T-cell (primary cell): ENCODE measurements around the gene SLC9A1. TPM values are rescaled to one million over a fixed set of nuclear protein-coding genes. Genes with fewer than 3 reads are reported as not detected.

Source experiments
- ATAC-seq, 4 experiments: fragments of 200-7000 bp in 3 of 4; fragments of 150-1000 bp in 1 of 4; cut with Tn5 transposase; replicated peaks in 1 of 4; 1 replicate in 3 of 4; 2 replicates in 1 of 4; pipeline ENCODE4 v1.10.0; 2021; ENCODE audit warnings: moderate library complexity in 3 of 4, mild to moderate bottlenecking in 2 of 4, moderate number of reproducible peaks in 1 of 4
- CTCF ChIA-PET, 2 donors: fragments of 300-600 bp; sonication (Branson Sonifier 250); formaldehyde crosslinking; loops; one replicate each; lab custom pipeline; 2022; ENCODE audit warnings: antibody characterized with exemption in 2 of 2; lab: Charles Lee
- POLR2A ChIA-PET, 2 donors: fragments of 300-600 bp; sonication (Branson Sonifier 250); formaldehyde crosslinking; loops; one replicate each; lab custom pipeline; 2022; ENCODE audit warnings: antibody characterized with exemption in 2 of 2; lab: Charles Lee
- DNase-seq, 35 experiments: peaks; one replicate each; pipeline versions ENCODE4 v3.0.0 to v3.0.0-alpha.2; 2013 to 2023
- H3K27ac ChIP-seq: one replicate; pipeline ENCODE4 v1.5.1; 2013; ENCODE audit warnings: low read length
- H3K27me3 ChIP-seq, 2 experiments: replicated peaks in 1 of 2; 1 replicate in 1 of 2; 2 replicates in 1 of 2; pipeline versions ENCODE4 v1.6.1 to v1.7.0; 2013; ENCODE audit warnings: low read length in 1 of 2, mixed read lengths in 1 of 2; ENCODE audit not compliant: control insufficient read depth in 2 of 2, insufficient read depth in 2 of 2; ENCODE audit errors: extremely low read depth in 1 of 2
- H3K36me3 ChIP-seq, 2 donors: 1 replicate in 1 of 2; 2 replicates in 1 of 2; pipeline versions ENCODE4 v1.6.1 to v1.7.0; 2013; ENCODE audit warnings: low read length in 1 of 2; ENCODE audit not compliant: control insufficient read depth in 2 of 2, insufficient read depth in 1 of 2; ENCODE audit errors: extremely low read depth in 1 of 2
- H3K4me1 ChIP-seq, 2 experiments: 1 replicate in 1 of 2; 2 replicates in 1 of 2; pipeline versions ENCODE4 v1.6.1 to v1.7.0; 2013; ENCODE audit warnings: low read length in 2 of 2, mixed read lengths in 1 of 2; ENCODE audit not compliant: insufficient read depth in 2 of 2, control insufficient read depth in 1 of 2; ENCODE audit errors: extremely low read depth in 1 of 2
- H3K4me3 ChIP-seq, 2 donors: 1 replicate in 1 of 2; 2 replicates in 1 of 2; pipeline versions ENCODE4 v1.5.1 to v1.7.0; 2013; ENCODE audit warnings: mild to moderate bottlenecking in 2 of 2, low read length in 1 of 2, moderate library complexity in 1 of 2; ENCODE audit not compliant: control insufficient read depth in 1 of 2; ENCODE audit errors: extremely low read depth in 1 of 2
- H3K9me3 ChIP-seq: 2 replicates; pipeline ENCODE4 v1.7.0; 2013
- H3K27ac Mint-ChIP-seq, 2 donors: one replicate each; pipeline ENCODE4 v1.8.0; 2020 to 2021; ENCODE audit warnings: mild to moderate bottlenecking in 2 of 2, mixed read lengths in 2 of 2
- H3K27me3 Mint-ChIP-seq, 2 donors: one replicate each; pipeline ENCODE4 v1.8.0; 2021 to 2022; ENCODE audit warnings: mixed read lengths in 2 of 2
- H3K36me3 Mint-ChIP-seq: one replicate; pipeline ENCODE4 v1.8.0; 2021; ENCODE audit warnings: mixed read lengths
- H3K4me1 Mint-ChIP-seq, 3 donors: one replicate each; pipeline ENCODE4 v1.8.0; 2020 to 2022; ENCODE audit warnings: mixed read lengths in 3 of 3, mild to moderate bottlenecking in 1 of 3
- H3K4me3 Mint-ChIP-seq, 3 donors: one replicate each; pipeline ENCODE4 v1.8.0; 2020 to 2022; ENCODE audit warnings: mild to moderate bottlenecking in 3 of 3, mixed read lengths in 3 of 3, moderate library complexity in 3 of 3
- H3K9me3 Mint-ChIP-seq, 3 donors: one replicate each; pipeline ENCODE4 v1.8.0; 2020 to 2022; ENCODE audit warnings: mixed read lengths in 3 of 3
- WGBS: methylation state at CpG from one replicate; pipeline ENCODE4 v1.1.5; 2013; ENCODE audit warnings: missing lambda C conversion rate; ENCODE audit not compliant: insufficient coverage; 5-methylcytosine and 5-hydroxymethylcytosine counted together
- total RNA-seq, 35 experiments: library from RNA in 6 of 35; stranded (reverse) in 6 of 35; fragments of 120-200 nt in 1 of 35; gene quantifications; one replicate each; pipeline versions ENCODE4 v1.2.1 to v1.2.4 and lab custom pipeline; 2013 to 2026

Gene SLC9A1
- total RNA-seq, 5 donors from 2014 or later (not counting 1 experiment from before 2014, with no cell fraction given) = 14.6 to 24.4 (median 18.5) TPM

GRCh38 chr1:27144920-27145661, 9.8 kb downstream of the SLC9A1 start:
- H3K9me3 ChIP-seq = no peaks in the 10 kb centered on the region

GRCh38 chr1:27144049-27144748, 10.7 kb downstream of the SLC9A1 start:
- Histone ChIP-seq H3K27me3 (no peaks in the 10 kb centered on the region), H3K27ac (no peak overlapping the region), H3K4me3 (no peak overlapping the region), H3K36me3 (no peaks in the 10 kb centered on the region), H3K9me3 (no peaks in the 10 kb centered on the region), H3K4me1 (peaks cover 29 to 45% of the 10 kb centered on the region in 2 experiments)
- WGBS = 93% methylated on average over 9 of the region's 9 CpGs
- H3K4me3 Mint-ChIP-seq = no peak overlapping the region
- H3K36me3 Mint-ChIP-seq = peaks cover 19% of the 10 kb centered on the region
- ATAC-seq (no peak), DNase-seq (no peak)
- H3K27me3 Mint-ChIP-seq = no peaks in the 10 kb centered on the region
- ChIA-PET POLR2A (interaction anchor here (0.7 to 1.3 kb wide), 3 partner anchors 10 to 336 kb away, joined by 3 to 23 read pairs (median 10); partner anchors contain the start of gene SLC9A1 (in 1 of the 2)), CTCF (interaction anchor here (0.5 to 0.6 kb wide), 3 partner anchors 11 to 1632 kb away, joined by 5 read pairs; partner anchors contain the start of gene SLC9A1 (in 1 of the 2))
- peaks cover 53 to 71% (median 59%) of the 10 kb centered on the region in 3 donors for H3K4me1 Mint-ChIP-seq
- no peaks in the 10 kb centered on the region for H3K9me3 Mint-ChIP-seq
- H3K27ac Mint-ChIP-seq = peak overlapping the region in 1 of 2 donors; percentile 52

More at GRCh38 chr1:27144920-27145661, 9.8 kb downstream of the SLC9A1 start:
- H3K27me3 ChIP-seq = no peaks in the 10 kb centered on the region
- no peak for DNase-seq
- peaks cover 54 to 71% (median 60%) of the 10 kb centered on the region in 3 donors for H3K4me1 Mint-ChIP-seq
- no peaks in the 10 kb centered on the region for H3K27me3 Mint-ChIP-seq
- peak overlapping the region in 1 of 2 donors; percentile 52 for H3K27ac Mint-ChIP-seq
- no peaks in the 10 kb centered on the region for H3K9me3 Mint-ChIP-seq
- peaks cover 30 to 43% of the 10 kb centered on the region in 2 experiments for H3K4me1 ChIP-seq
- POLR2A ChIA-PET = interaction anchor here in 1 of 2 donors (0.7 to 1.3 kb wide), 2 partner anchors 10 to 336 kb away, joined by 10 to 23 read pairs; partner anchors contain the start of gene SLC9A1
- ATAC-seq = no peak
- CTCF ChIA-PET = interaction anchor here (0.6 to 0.9 kb wide), 3 partner anchors 10 to 870 kb away, joined by 3 to 9 read pairs (median 5); no protein-coding TSS in a partner anchor
- 100% methylated on average over 1 of the region's 5 CpGs for WGBS
- H3K4me3 Mint-ChIP-seq = no peak overlapping the region
- peaks cover 19% of the 10 kb centered on the region for H3K36me3 Mint-ChIP-seq
- no peaks in the 10 kb centered on the region for H3K36me3 ChIP-seq
- no peak overlapping the region for H3K4me3 ChIP-seq
- no peak overlapping the region for H3K27ac ChIP-seq

- ChIA-PET CTCF (no interaction called here), POLR2A (interaction anchor here (0.6 to 4.3 kb wide), 5 partner anchors 11 to 27 kb away, joined by 3 to 23 read pairs (median 3); partner anchors contain the start of gene SLC9A1 (in 1 of the 2))
- H3K27me3 Mint-ChIP-seq = no peaks in the 10 kb centered on the region
- peaks cover 20% of the 10 kb centered on the region for H3K36me3 Mint-ChIP-seq
- no peak for DNase-seq
- no peak for ATAC-seq
- Histone ChIP-seq H3K36me3 (no peaks in the 10 kb centered on the region), H3K27ac (peak overlapping the region; percentile 7), H3K4me3 (no peak overlapping the region), H3K27me3 (no peaks in the 10 kb centered on the region), H3K4me1 (peaks cover 29 to 43% of the 10 kb centered on the region in 2 experiments), H3K9me3 (no peaks in the 10 kb centered on the region)
- 95% methylated on average over 4 of the region's 6 CpGs for WGBS
- peak overlapping the region in 1 of 3 donors; percentile 51 for H3K4me3 Mint-ChIP-seq
- peaks cover 52 to 71% (median 59%) of the 10 kb centered on the region in 3 donors for H3K4me1 Mint-ChIP-seq
- no peaks in the 10 kb centered on the region for H3K9me3 Mint-ChIP-seq
- H3K27ac Mint-ChIP-seq = peak overlapping the region; percentile 90 to 93
Measured at GRCh38 chr1:27143401-27143800, 11.5 kb downstream of the SLC9A1 start.

- peaks cover 56 to 76% (median 64%) of the 10 kb centered on the region in 3 donors for H3K4me1 Mint-ChIP-seq
- ATAC-seq (peak; percentile 62 to 80 (median 71)), DNase-seq (peak in 4 of 35 experiments; percentile 11 to 26 (median 21))
Measured at GRCh38 chr1:27142464-27142863, 12.5 kb downstream of the SLC9A1 start.

GRCh38 chr1:27141266-27142003, 13.5 kb downstream of the SLC9A1 start:
- no peaks in the 10 kb centered on the region for H3K9me3 ChIP-seq
- no peaks in the 10 kb centered on the region for H3K9me3 Mint-ChIP-seq
- H3K27ac Mint-ChIP-seq = peak overlapping the region; percentile 90 to 93
- WGBS = 94% methylated on average over 8 of the region's 9 CpGs
- POLR2A ChIA-PET = interaction anchor here (0.6 to 4.3 kb wide), 2 partner anchors 13 to 32 kb away, joined by 3 to 14 read pairs; partner anchors contain the start of gene SLC9A1 (in 1 of the 2)
- ATAC-seq (no peak), DNase-seq (no peak)
- peaks cover 41 to 63% of the 10 kb centered on the region in 2 experiments for H3K4me1 ChIP-seq
- no peak overlapping the region for H3K4me3 Mint-ChIP-seq
- no peak overlapping the region for H3K4me3 ChIP-seq
- no peaks in the 10 kb centered on the region for H3K36me3 ChIP-seq
- H3K4me1 Mint-ChIP-seq = peaks cover 67 to 85% (median 74%) of the 10 kb centered on the region in 3 donors
- no peaks in the 10 kb centered on the region for H3K27me3 ChIP-seq
- peaks cover 19% of the 10 kb centered on the region for H3K36me3 Mint-ChIP-seq
- H3K27me3 Mint-ChIP-seq = no peaks in the 10 kb centered on the region
- H3K27ac ChIP-seq = peak overlapping the region; percentile 7
- CTCF ChIA-PET = interaction anchor here in 1 of 2 donors (0.5 kb wide), 1 partner anchor 26 kb away, joined by 4 read pairs; no protein-coding TSS in a partner anchor

More at GRCh38 chr1:27142464-27142863, 12.5 kb downstream of the SLC9A1 start:
- H3K36me3 ChIP-seq = no peaks in the 10 kb centered on the region
- H3K4me3 Mint-ChIP-seq = peak overlapping the region in 1 of 3 donors; percentile 51
- no peaks in the 10 kb centered on the region for H3K9me3 Mint-ChIP-seq
- ChIA-PET POLR2A (interaction anchor here (0.5 to 4.3 kb wide), 5 partner anchors 12 to 1053 kb away, joined by 3 to 14 read pairs (median 6); partner anchors contain the start of gene SLC9A1 (in 1 of the 2)), CTCF (interaction anchor here in 1 of 2 donors (0.6 kb wide), 1 partner anchor 550 kb away, joined by 4 read pairs; no protein-coding TSS in a partner anchor)
- no peaks in the 10 kb centered on the region for H3K27me3 ChIP-seq
- no peaks in the 10 kb centered on the region for H3K9me3 ChIP-seq
- H3K36me3 Mint-ChIP-seq = peaks cover 19% of the 10 kb centered on the region
- no peaks in the 10 kb centered on the region for H3K27me3 Mint-ChIP-seq
- H3K4me3 ChIP-seq = no peak overlapping the region
- peaks cover 32 to 53% of the 10 kb centered on the region in 2 experiments for H3K4me1 ChIP-seq
- 75% methylated on average over 3 of the region's 3 CpGs for WGBS
- H3K27ac Mint-ChIP-seq = peak overlapping the region; percentile 90 to 93
- H3K27ac ChIP-seq = peak overlapping the region; percentile 7
